Progenitor cell of endocrine pancreas (in vitro differentiated cells): ENCODE results near the gene PPARD. TPM values are rescaled to one million over a fixed set of nuclear protein-coding genes. Genes with fewer than 3 reads are reported as not detected.

Experiments
- DNase-seq: peaks from one replicate; pipeline ENCODE4 v3.0.0; 2021; ENCODE audit warnings: low spot score; ENCODE audit not compliant: unreplicated experiment
- H3K27ac Mint-ChIP-seq: 2 replicates; pipeline ENCODE4 v1.8.0; 2021; ENCODE audit warnings: mild to moderate bottlenecking, moderate library complexity, mixed read lengths
- H3K27me3 Mint-ChIP-seq: 2 replicates; pipeline ENCODE4 v1.8.0; 2021; ENCODE audit warnings: mixed read lengths
- H3K36me3 Mint-ChIP-seq: 2 replicates; pipeline ENCODE4 v1.8.0; 2022; ENCODE audit warnings: mixed read lengths; ENCODE audit not compliant: insufficient read depth
- H3K4me1 Mint-ChIP-seq: 2 replicates; pipeline ENCODE4 v1.8.0; 2021; ENCODE audit warnings: low read depth, mixed read lengths
- H3K4me3 Mint-ChIP-seq: 2 replicates; pipeline ENCODE4 v1.8.0; 2021; ENCODE audit warnings: low read depth, mild to moderate bottlenecking, moderate library complexity, mixed read lengths
- H3K9me3 Mint-ChIP-seq: 2 replicates; pipeline ENCODE4 v1.8.0; 2021; ENCODE audit warnings: low read depth, mixed read lengths
- total RNA-seq: library from RNA; stranded (reverse); gene quantifications from 2 replicates; pipeline ENCODE4 v1.2.1, GENCODE V29; 2021
- TF ChIP-seq, protein P1 (sequence below): fragments of 200-600 bp; sonication (generic); IDR thresholded peaks from one replicate; pipeline ENCODE4 v1.5.0; 2021; ENCODE audit warnings: antibody characterized with exemption, mild to moderate bottlenecking; ENCODE audit not compliant: unreplicated experiment

Gene PPARD
- total RNA-seq, 1 donor from 2014 or later: 13.9 TPM

DNA sequence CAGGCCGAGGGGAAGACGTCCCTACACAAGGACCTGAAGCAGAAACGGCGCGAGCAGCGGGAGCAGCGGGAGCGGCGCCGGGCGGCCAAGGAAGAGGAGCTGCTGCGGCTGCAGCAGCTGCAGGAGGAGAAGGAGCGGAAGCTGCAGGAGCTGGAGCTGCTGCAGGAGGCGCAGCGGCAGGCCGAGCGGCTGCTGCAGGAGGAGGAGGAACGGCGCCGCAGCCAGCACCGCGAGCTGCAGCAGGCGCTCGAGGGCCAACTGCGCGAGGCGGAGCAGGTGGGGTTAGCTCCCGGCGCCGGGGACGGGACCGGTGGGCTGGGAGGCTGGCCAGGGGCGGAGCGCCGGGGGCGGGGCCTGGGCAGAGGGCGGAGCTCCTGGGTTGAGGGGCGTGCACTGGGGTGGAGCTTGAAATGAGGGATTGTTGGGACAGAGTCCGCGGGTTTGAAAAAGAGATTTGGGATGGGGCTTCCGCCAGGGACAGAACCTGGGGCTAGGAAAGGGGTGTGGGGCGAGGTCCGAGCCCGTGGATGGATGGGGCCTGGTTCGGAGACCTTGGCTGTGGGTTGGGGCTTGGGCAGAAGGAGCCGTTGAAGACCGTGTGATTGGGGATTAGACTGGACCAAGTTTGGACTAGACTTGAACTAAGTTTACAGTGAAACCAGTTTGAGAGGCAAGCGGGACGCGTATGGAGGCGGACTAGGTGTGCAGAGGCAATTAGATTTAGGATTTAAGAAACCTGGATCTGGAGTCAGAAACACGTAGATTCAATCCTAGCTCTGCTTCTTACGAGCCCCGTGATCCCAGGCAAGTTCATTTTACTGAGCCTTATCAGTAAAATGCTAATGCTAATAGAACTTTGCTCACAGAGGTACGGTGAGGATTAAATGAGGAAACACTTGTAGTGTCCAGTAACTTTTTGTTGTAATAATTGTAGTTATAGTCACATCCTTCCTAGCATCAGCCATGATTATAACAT lies 23.9 kb upstream of the PPARD start:
- H3K27me3 Mint-ChIP-seq: peaks cover 32% of the 10 kb centered on the region
- peaks cover 1% of the 10 kb centered on the region for H3K36me3 Mint-ChIP-seq
- DNase-seq: peak; percentile 92
- TF ChIP-seq, protein P1, sequence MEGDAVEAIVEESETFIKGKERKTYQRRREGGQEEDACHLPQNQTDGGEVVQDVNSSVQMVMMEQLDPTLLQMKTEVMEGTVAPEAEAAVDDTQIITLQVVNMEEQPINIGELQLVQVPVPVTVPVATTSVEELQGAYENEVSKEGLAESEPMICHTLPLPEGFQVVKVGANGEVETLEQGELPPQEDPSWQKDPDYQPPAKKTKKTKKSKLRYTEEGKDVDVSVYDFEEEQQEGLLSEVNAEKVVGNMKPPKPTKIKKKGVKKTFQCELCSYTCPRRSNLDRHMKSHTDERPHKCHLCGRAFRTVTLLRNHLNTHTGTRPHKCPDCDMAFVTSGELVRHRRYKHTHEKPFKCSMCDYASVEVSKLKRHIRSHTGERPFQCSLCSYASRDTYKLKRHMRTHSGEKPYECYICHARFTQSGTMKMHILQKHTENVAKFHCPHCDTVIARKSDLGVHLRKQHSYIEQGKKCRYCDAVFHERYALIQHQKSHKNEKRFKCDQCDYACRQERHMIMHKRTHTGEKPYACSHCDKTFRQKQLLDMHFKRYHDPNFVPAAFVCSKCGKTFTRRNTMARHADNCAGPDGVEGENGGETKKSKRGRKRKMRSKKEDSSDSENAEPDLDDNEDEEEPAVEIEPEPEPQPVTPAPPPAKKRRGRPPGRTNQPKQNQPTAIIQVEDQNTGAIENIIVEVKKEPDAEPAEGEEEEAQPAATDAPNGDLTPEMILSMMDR: no peak
- no peaks in the 10 kb centered on the region for H3K9me3 Mint-ChIP-seq
- H3K4me1 Mint-ChIP-seq: peaks cover 13% of the 10 kb centered on the region
- peak overlapping the region; percentile 34 for H3K27ac Mint-ChIP-seq
- H3K4me3 Mint-ChIP-seq: peak overlapping the region; percentile 84

DNA sequence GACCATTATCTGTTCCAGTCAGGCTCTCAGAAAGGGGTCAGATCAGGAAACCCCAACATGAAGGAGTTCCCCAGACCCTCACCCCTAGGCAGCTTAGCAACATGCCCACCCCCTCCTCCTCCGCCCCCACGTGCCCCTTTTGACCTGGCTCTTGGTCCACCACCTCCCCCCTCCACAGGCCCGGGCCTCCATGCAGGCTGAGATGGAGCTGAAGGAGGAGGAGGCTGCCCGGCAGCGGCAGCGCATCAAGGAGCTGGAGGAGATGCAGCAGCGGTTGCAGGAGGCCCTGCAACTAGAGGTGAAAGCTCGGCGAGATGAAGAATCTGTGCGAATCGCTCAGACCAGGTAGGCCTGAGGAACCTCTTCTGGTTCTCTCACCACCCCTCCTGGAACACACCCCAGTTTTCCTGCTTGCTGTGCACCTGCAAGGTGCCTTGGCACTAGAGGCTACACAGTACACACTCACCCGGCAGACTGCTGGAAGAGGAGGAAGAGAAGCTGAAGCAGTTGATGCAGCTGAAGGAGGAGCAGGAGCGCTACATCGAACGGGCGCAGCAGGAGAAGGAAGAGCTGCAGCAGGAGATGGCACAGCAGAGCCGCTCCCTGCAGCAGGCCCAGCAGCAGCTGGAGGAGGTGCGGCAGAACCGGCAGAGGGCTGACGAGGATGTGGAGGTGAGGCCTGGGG lies 22.9 kb upstream of the PPARD start:
- H3K27me3 Mint-ChIP-seq: peaks cover 29% of the 10 kb centered on the region
- H3K9me3 Mint-ChIP-seq: no peaks in the 10 kb centered on the region
- H3K4me1 Mint-ChIP-seq: peaks cover 13% of the 10 kb centered on the region
- no peak overlapping the region for H3K27ac Mint-ChIP-seq
- no peak for DNase-seq
- no peak overlapping the region for H3K4me3 Mint-ChIP-seq
- TF ChIP-seq, protein P1: no peak
- peaks cover 1% of the 10 kb centered on the region for H3K36me3 Mint-ChIP-seq

DNA sequence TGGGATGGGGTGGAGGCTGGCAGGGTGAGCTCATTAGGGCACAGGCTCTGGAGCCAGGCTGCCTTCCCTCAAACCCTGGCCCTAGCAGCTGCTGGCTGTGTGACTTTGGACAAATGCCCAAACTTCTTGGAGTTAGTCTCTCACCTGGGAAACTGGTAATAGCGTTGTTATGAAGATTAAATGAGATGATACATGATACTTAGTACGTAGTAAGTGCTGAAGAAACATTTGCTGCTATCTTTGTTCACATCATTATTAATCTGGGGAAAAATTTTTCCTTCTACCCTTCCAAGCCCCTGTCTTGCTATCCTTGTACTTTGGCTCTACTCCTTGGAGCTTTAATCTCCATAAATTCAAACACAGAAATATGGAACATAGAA lies 22.3 kb upstream of the PPARD start:
- H3K27me3 Mint-ChIP-seq: peaks cover 24% of the 10 kb centered on the region
- no peak overlapping the region for H3K4me3 Mint-ChIP-seq
- peaks cover 1% of the 10 kb centered on the region for H3K36me3 Mint-ChIP-seq
- DNase-seq: no peak
- no peaks in the 10 kb centered on the region for H3K9me3 Mint-ChIP-seq
- H3K4me1 Mint-ChIP-seq: peaks cover 13% of the 10 kb centered on the region
- H3K27ac Mint-ChIP-seq: no peak overlapping the region
- TF ChIP-seq, protein P1: no peak

DNA sequence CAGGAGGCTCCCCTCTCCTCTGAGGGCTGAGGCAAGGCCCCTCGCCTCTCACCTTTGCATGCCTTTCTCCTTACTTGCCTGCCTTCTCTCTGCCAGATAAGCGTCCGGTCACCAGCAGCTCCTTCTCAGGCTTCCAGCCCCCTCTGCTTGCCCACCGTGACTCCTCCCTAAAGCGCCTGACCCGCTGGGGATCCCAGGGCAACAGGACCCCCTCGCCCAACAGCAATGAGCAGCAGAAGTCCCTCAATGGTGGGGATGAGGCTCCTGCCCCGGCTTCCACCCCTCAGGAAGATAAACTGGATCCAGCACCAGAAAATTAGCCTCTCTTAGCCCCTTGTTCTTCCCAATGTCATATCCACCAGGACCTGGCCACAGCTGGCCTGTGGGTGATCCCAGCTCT lies 21.3 kb upstream of the PPARD start:
- peaks cover 23% of the 10 kb centered on the region for H3K27me3 Mint-ChIP-seq
- H3K36me3 Mint-ChIP-seq: peaks cover 1% of the 10 kb centered on the region
- no peak for DNase-seq
- no peak overlapping the region for H3K4me3 Mint-ChIP-seq
- TF ChIP-seq, protein P1: no peak
- H3K27ac Mint-ChIP-seq: no peak overlapping the region
- peaks cover 13% of the 10 kb centered on the region for H3K4me1 Mint-ChIP-seq
- no peaks in the 10 kb centered on the region for H3K9me3 Mint-ChIP-seq

DNA sequence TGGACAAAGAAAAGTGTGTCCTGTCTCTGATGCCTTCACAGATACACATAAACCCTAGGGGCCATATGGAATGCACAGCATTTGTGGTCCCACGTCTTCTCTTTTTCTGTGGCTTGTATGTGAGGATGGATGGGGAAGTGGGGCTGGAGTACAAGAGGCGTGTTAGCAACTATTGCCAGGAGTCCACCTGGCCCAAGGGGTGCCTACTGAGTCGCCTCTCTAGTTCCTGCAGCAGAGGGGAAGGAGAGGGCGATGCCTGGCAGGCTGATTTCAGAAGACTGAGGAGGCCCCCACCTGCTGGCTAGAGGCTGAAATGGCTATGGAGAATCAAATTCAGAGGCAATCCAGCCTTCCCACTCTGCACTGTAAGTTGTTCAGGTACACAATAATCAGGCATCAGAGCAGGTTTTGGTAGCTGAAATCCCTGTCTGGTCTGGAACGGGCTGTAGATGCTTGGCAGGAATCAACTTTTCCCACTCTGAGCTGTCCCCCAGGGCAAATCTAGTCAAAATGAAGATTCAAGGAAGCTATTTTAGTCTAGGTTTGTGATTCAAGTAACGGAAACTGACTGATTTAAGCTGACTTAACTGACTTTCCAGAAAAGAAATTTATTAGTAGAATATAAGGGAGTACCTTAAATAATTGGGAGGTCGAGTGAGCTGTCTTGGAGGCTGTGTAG lies 14.9 kb upstream of the PPARD start:
- no peaks in the 10 kb centered on the region for H3K36me3 Mint-ChIP-seq
- TF ChIP-seq, protein P1: peak; percentile 64
- no peaks in the 10 kb centered on the region for H3K27me3 Mint-ChIP-seq
- no peak overlapping the region for H3K4me3 Mint-ChIP-seq
- H3K27ac Mint-ChIP-seq: no peak overlapping the region
- no peaks in the 10 kb centered on the region for H3K4me1 Mint-ChIP-seq
- H3K9me3 Mint-ChIP-seq: peaks cover 3% of the 10 kb centered on the region
- DNase-seq: peak; percentile 26
